Activated CD8-positive, alpha-beta T cell treated with anti-CD3 and anti-CD28 coated beads for 36 hours (primary cell): ENCODE data around the gene KLHL29. TPM values are rescaled to one million over a fixed set of nuclear protein-coding genes. Genes with fewer than 3 reads are reported as not detected.

ENCODE experiments used
- ATAC-seq: fragments of 200-7000 bp; cut with Tn5 transposase; one replicate; pipeline ENCODE4 v1.10.0; 2021; ENCODE audit warnings: mild to moderate bottlenecking, moderate library complexity
- CTCF ChIA-PET: fragments of 350-600 bp; sonication (Branson Sonifier 250); formaldehyde crosslinking; loops from one replicate; lab custom pipeline; 2021; ENCODE audit warnings: antibody characterized with exemption; lab: Charles Lee
- POLR2A ChIA-PET: fragments of 350-600 bp; sonication (Branson Sonifier 250); formaldehyde crosslinking; loops from one replicate; lab custom pipeline; 2021; ENCODE audit warnings: antibody characterized with exemption; lab: Charles Lee
- DNase-seq: peaks from one replicate; pipeline ENCODE4 v3.0.0-alpha.2; 2020
- H3K27ac Mint-ChIP-seq: one replicate; pipeline ENCODE4 v1.8.0; 2021; ENCODE audit warnings: mild to moderate bottlenecking, mixed read lengths
- H3K27me3 Mint-ChIP-seq: one replicate; pipeline ENCODE4 v1.8.0; 2021; ENCODE audit warnings: mixed read lengths
- H3K36me3 Mint-ChIP-seq: one replicate; pipeline ENCODE4 v1.8.0; 2021; ENCODE audit warnings: low read depth, mixed read lengths
- H3K4me1 Mint-ChIP-seq: one replicate; pipeline ENCODE4 v1.8.0; 2021; ENCODE audit warnings: low read depth, mixed read lengths
- H3K4me3 Mint-ChIP-seq: one replicate; pipeline ENCODE4 v1.8.0; 2021; ENCODE audit warnings: mild to moderate bottlenecking, moderate library complexity, mixed read lengths
- H3K9me3 Mint-ChIP-seq: one replicate; pipeline ENCODE4 v1.8.0; 2021; ENCODE audit warnings: mixed read lengths
- intact Hi-C: fragments of 100-400 bp; cut with micrococcal nuclease; formaldehyde crosslinking; loops from one replicate; pipeline ENCODE4 v1.10.0; 2022
- total RNA-seq, 2 experiments: library from RNA; stranded (reverse); gene quantifications; one replicate each; pipeline ENCODE4 v1.2.3, GENCODE V29; 2021
- TF ChIP-seq, protein P1 (sequence below): fragments of 200-600 bp; IDR thresholded peaks from one replicate; pipeline ENCODE4 v1.8.0; 2022; ENCODE audit warnings: antibody characterized with exemption, mild to moderate bottlenecking

Gene KLHL29
- total RNA-seq, 2 experiments from 2014 or later: 1.0 to 1.2 TPM

- H3K27me3 Mint-ChIP-seq: no peaks in the 10 kb centered on the region
- ATAC-seq (no peak), DNase-seq (no peak)
- H3K27ac Mint-ChIP-seq: no peak overlapping the region
- no peak overlapping the region for H3K4me3 Mint-ChIP-seq
- intact Hi-C loops: no loop called here
- H3K4me1 Mint-ChIP-seq: no peaks in the 10 kb centered on the region
- POLR2A ChIA-PET: no interaction called here
- CTCF ChIA-PET: no interaction called here
- TF ChIP-seq, protein P1, sequence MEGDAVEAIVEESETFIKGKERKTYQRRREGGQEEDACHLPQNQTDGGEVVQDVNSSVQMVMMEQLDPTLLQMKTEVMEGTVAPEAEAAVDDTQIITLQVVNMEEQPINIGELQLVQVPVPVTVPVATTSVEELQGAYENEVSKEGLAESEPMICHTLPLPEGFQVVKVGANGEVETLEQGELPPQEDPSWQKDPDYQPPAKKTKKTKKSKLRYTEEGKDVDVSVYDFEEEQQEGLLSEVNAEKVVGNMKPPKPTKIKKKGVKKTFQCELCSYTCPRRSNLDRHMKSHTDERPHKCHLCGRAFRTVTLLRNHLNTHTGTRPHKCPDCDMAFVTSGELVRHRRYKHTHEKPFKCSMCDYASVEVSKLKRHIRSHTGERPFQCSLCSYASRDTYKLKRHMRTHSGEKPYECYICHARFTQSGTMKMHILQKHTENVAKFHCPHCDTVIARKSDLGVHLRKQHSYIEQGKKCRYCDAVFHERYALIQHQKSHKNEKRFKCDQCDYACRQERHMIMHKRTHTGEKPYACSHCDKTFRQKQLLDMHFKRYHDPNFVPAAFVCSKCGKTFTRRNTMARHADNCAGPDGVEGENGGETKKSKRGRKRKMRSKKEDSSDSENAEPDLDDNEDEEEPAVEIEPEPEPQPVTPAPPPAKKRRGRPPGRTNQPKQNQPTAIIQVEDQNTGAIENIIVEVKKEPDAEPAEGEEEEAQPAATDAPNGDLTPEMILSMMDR: no peak
- H3K9me3 Mint-ChIP-seq: no peaks in the 10 kb centered on the region
- no peaks in the 10 kb centered on the region for H3K36me3 Mint-ChIP-seq
These were observed 33.5 kb downstream of the KLHL29 start for GRCh38 chr2:23418461-23418911.

DNA sequence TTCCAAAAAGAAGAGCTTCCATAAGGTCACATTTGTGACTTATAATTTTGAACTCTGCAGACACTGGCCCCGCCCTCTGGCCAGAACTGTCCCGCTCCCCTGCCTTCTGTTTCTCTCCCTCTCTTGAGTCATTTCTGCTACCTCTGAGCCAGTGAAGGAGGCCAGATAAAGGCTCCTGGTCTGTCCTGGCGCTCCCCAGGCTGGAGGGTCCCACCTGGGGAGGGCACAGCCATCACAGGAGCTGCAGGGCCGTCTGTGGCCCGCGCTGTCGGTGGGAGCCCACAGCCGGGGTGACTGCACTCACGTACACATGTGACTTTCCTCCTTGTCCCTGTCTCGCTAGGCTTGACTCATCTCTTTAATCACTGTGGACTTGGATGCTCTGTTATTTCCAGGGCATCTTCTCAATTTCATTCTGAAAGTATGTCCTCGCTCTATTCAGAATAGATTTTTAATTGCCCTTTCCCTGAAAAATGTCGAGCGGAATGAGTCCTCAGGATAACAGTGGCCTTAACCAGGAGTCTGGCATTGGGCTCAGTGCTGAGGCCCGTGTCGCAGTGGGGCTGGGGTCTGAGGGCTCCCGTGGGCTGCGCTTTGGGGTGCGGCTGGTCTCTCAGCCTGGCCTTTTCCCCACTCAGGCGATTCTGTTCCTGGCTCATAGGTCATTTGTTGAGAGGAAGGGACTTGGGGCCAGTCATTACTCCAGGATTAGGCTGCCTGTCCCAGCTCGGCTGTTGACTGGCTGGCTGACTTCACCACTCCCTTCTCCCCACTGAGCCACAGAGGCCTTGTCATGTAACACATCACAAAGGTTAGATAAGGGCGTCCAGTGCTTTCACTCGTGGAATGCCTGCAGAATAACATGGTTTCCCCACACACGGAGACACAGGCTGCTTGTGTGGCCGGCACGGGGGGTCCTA lies 34.5 kb downstream of the KLHL29 start:
- POLR2A ChIA-PET: no interaction called here
- Mint-ChIP-seq H3K36me3 (no peaks in the 10 kb centered on the region), H3K4me3 (no peak overlapping the region), H3K9me3 (no peaks in the 10 kb centered on the region), H3K27ac (no peak overlapping the region), H3K4me1 (no peaks in the 10 kb centered on the region), H3K27me3 (no peaks in the 10 kb centered on the region)
- CTCF ChIA-PET: no interaction called here
- DNase-seq: no peak
- TF ChIP-seq, protein P1: no peak
- intact Hi-C loops: no loop called here
- ATAC-seq: no peak

- H3K9me3 Mint-ChIP-seq: no peaks in the 10 kb centered on the region
- H3K4me1 Mint-ChIP-seq: no peaks in the 10 kb centered on the region
- H3K27me3 Mint-ChIP-seq: no peaks in the 10 kb centered on the region
- intact Hi-C loops: no loop called here
- H3K4me3 Mint-ChIP-seq: no peak overlapping the region
- CTCF ChIA-PET: no interaction called here
- ATAC-seq (no peak), DNase-seq (no peak)
- H3K36me3 Mint-ChIP-seq: no peaks in the 10 kb centered on the region
- POLR2A ChIA-PET: no interaction called here
- no peak overlapping the region for H3K27ac Mint-ChIP-seq
- TF ChIP-seq, protein P1: no peak
These were observed 35.3 kb downstream of the KLHL29 start for GRCh38 chr2:23420091-23420839.

DNA sequence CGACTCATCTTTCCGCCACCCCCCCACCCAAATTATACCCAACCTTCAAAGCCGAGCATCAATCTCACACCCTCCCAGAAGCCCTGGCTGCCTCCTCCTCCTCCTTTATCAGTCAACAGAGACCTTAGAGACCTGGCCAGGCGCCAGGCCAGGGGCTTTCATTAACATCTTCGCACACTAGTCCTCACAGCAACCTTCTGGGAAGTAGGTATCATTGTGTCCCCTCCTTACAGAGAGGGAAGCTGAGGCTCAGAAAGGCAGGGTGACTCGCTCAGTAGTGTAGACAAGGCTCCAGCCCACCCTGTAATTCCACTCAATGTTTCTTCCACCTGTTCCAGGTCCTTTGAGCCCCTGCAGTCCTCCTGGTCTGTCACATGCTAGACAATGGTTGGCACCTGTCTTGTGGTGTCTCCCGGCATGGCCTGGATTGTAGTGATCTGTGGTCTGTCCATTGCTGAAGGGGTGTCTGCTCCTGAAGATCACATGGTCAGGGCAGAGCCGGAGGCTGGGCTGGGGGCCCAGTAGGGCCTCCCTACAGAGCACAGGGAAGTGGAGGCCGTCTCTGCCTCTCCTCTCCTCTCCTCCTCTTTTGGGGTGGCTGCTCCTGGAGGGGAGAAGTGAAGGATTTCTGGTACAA lies 36.0 kb downstream of the KLHL29 start:
- TF ChIP-seq, protein P1: no peak
- Mint-ChIP-seq H3K27ac (no peak overlapping the region), H3K4me3 (no peak overlapping the region), H3K4me1 (no peaks in the 10 kb centered on the region), H3K9me3 (no peaks in the 10 kb centered on the region), H3K36me3 (no peaks in the 10 kb centered on the region), H3K27me3 (no peaks in the 10 kb centered on the region)
- POLR2A ChIA-PET: no interaction called here
- DNase-seq (no peak), ATAC-seq (no peak)
- CTCF ChIA-PET: no interaction called here
- intact Hi-C loops: no loop called here
